Measurements from ENCODE around the gene PTPN22. TPM values are rescaled to one million over a fixed set of nuclear protein-coding genes. Genes with fewer than 3 reads are reported as not detected.

Gene PTPN22
- total and polyA plus RNA-seq, 9 of the 15 experiments (the other 6 are each of a cell fraction or from before 2014, with no cell fraction given), result 0.45 to 4.6 (median 1.1) TPM

DNA sequence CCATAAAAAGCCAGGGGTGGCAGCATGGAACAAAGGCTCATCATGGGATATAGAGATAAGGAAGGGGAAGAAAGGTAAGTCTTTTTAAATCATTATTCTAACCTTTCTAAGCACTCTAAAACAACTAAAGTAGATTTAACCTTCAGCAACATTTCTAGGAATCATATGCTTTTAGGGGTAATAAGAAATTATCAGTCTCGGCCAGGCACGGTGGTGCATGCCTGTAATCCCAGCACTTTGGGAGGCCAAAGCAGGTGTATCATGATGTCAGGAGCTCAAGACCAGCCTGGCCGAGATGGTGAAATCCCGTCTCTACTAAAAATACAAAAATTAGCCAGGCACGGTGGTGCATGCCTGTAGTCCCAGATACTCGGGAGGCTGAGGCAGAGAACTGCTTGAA, 92.0 kb downstream of the PTPN22 start (continued):
- TF ChIP-seq TEAD4 (IDR thresholded peaks at IDR 0.05; ENCODE audit: low read length), result peak; percentile 52; the same call in 1 of the 2 replicates
- TF ChIP-seq TEAD4 (CRISPR knock-in tag; IDR thresholded peaks at IDR 0.05; ENCODE audit: borderline replicate concordance), result no peak
- TF ChIP-seq RBBP5 (IDR thresholded peaks at IDR 0.05; ENCODE audit: borderline replicate concordance, insufficient read depth, low read length, poor library complexity, severe bottlenecking), result no peak
- no peak for TF ChIP-seq MXI1 (IDR thresholded peaks at IDR 0.05; ENCODE audit: low read depth, low read length)
- no peak for TF ChIP-seq BHLHE40 (IDR thresholded peaks at IDR 0.05; ENCODE audit: low read length)
- no peak for TF ChIP-seq ZBTB9 (CRISPR knock-in tag; IDR thresholded peaks at IDR 0.05)
- no peak for TF ChIP-seq CC2D1A (IDR thresholded peaks at IDR 0.05)
- TF ChIP-seq TCF3 (CRISPR knock-in tag; IDR thresholded peaks at IDR 0.05), result peak; percentile 86
- TF ChIP-seq RCOR1 (IDR thresholded peaks at IDR 0.05; ENCODE audit: borderline replicate concordance in 1 of 2, low read depth in 2 of 2, low read length in 2 of 2), result 0 out of 4 replicates have a peak, but pooled peaks of 1 of the 2 experiments have one; percentile 37
- TF ChIP-seq CBFA2T3 (IDR thresholded peaks at IDR 0.05), result peak; percentile 82
- no peak for TF ChIP-seq NFATC3 (IDR thresholded peaks at IDR 0.05)
- no peak for TF ChIP-seq MNT (conservative IDR thresholded peaks at IDR 0.05)
- TF ChIP-seq HLTF (IDR thresholded peaks at IDR 0.05), result no peak
- TF ChIP-seq MTA2 (IDR thresholded peaks at IDR 0.05; ENCODE audit: low read depth), result peak; percentile 36; the same call in 1 of the 2 replicates
- TF ChIP-seq SRSF1 (IDR thresholded peaks at IDR 0.05; ENCODE audit: low read depth, low read length), result no peak
- no peak for TF ChIP-seq ZNF253 (CRISPR knock-in tag; conservative IDR thresholded peaks at IDR 0.05)
- TF ChIP-seq, protein P1, sequence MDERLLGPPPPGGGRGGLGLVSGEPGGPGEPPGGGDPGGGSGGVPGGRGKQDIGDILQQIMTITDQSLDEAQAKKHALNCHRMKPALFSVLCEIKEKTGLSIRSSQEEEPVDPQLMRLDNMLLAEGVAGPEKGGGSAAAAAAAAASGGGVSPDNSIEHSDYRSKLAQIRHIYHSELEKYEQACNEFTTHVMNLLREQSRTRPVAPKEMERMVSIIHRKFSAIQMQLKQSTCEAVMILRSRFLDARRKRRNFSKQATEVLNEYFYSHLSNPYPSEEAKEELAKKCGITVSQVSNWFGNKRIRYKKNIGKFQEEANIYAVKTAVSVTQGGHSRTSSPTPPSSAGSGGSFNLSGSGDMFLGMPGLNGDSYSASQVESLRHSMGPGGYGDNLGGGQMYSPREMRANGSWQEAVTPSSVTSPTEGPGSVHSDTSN (CRISPR knock-in tag; IDR thresholded peaks at IDR 0.05; ENCODE audit: low read depth), result no peak
- TF ChIP-seq, protein P1 (tag; conservative IDR thresholded peaks at IDR 0.05; ENCODE audit: low read depth), result no peak
- TF ChIP-seq, protein P2, sequence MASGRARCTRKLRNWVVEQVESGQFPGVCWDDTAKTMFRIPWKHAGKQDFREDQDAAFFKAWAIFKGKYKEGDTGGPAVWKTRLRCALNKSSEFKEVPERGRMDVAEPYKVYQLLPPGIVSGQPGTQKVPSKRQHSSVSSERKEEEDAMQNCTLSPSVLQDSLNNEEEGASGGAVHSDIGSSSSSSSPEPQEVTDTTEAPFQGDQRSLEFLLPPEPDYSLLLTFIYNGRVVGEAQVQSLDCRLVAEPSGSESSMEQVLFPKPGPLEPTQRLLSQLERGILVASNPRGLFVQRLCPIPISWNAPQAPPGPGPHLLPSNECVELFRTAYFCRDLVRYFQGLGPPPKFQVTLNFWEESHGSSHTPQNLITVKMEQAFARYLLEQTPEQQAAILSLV (tag; IDR thresholded peaks at IDR 0.05), result no peak
- TF ChIP-seq SP1 (CRISPR knock-in tag; IDR thresholded peaks at IDR 0.05), result 0 out of 2 replicates have a peak, but pooled peaks have one; percentile 48
- no peak for TF ChIP-seq BDP1 (IDR thresholded peaks at IDR 0.05; ENCODE audit: insufficient read depth, insufficient read length)
- no peak for TF ChIP-seq ZBTB12 (CRISPR knock-in tag; IDR thresholded peaks at IDR 0.05)
- TF ChIP-seq TAL1 (IDR thresholded peaks at IDR 0.05), result peak; percentile 78

All from K562 (cell line).